GM12874 (cell line): ENCODE data around the gene HINT1.

ENCODE experiments used
- CTCF ChIP-seq: IDR thresholded peaks from 2 replicates; pipeline ENCODE4 v1.5.1; 2011; ENCODE audit warnings: low read depth, mild to moderate bottlenecking, control low read depth, low read length, moderate library complexity; ENCODE audit not compliant: insufficient read depth

HINT1 gene

GRCh38 chr5:131193106-131193505 is 28.1 kb upstream of the HINT1 start:
- TF ChIP-seq CTCF = no peak

GRCh38 chr5:131186561-131187256 is 21.7 kb upstream of the HINT1 start:
- no peak for TF ChIP-seq CTCF

GRCh38 chr5:131185523-131186104 is 20.6 kb upstream of the HINT1 start:
- no peak for TF ChIP-seq CTCF

- no peak for TF ChIP-seq CTCF
These were observed 17.8 kb upstream of the HINT1 start for GRCh38 chr5:131182839-131183238.

GRCh38 chr5:131180407-131180806 is 15.4 kb upstream of the HINT1 start:
- no peak for TF ChIP-seq CTCF

- no peak for TF ChIP-seq CTCF
These were observed 6.3 kb upstream of the HINT1 start for GRCh38 chr5:131171276-131171810.

- no peak for TF ChIP-seq CTCF
These were observed 5.7 kb upstream of the HINT1 start, which contains the start of gene LYRM7 for GRCh38 chr5:131170540-131171275. LYRM7 (plus strand) TSS chr5:131170944; CDS start chr5:131171021, 77 bp downstream.
